Right lung (tissue), 5 donors: Measurements from ENCODE around the gene CASP4. TPM values are rescaled to one million over a fixed set of nuclear protein-coding genes. Genes with fewer than 3 reads are reported as not detected.
"Not testable (repeated sequence)": the region's sequence is repeated elsewhere in the genome, so short reads cannot be mapped to it uniquely, and the experiment has no call there.

Experiments
- DNase-seq, 2 donors: peaks; one replicate each; pipeline ENCODE4 v3.0.0-alpha.2; 2013
- polyA plus RNA-seq, 5 donors: library from polyadenylated mRNA; unstranded; fragments of 120-200 nt; gene quantifications; one replicate each; pipeline versions ENCODE4 v1.2.1 to v1.2.3, GENCODE V29; 2013; ENCODE audit warnings: inconsistent platforms in 1 of 5, low replicate concordance in 1 of 5; ENCODE audit not compliant: insufficient read length in 5 of 5, insufficient read depth in 1 of 5

CASP4 gene
- polyA plus RNA-seq, 5 donors: 69.5 to 103 (median 73.9) TPM

DNA sequence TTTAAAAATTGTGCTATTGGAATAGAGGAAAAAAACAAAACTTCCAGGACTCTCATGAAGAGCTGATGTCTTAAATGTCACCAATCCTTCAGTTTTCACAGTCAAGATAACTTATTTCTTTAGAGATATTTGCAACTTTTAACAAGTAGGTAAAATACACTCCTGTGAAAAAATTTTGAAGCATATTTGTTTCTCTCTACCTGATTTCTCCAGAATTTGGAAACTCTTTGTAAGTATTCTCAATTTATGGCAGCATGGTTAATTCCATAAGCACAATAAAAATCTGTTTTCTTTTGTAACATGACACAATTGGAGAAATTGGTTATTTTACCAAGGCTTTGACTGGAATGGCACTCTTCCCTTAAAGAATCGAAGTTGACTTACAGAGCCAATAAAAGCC is 4.1 kb downstream of the CASP4 start:
- DNase-seq: no peak

DNA sequence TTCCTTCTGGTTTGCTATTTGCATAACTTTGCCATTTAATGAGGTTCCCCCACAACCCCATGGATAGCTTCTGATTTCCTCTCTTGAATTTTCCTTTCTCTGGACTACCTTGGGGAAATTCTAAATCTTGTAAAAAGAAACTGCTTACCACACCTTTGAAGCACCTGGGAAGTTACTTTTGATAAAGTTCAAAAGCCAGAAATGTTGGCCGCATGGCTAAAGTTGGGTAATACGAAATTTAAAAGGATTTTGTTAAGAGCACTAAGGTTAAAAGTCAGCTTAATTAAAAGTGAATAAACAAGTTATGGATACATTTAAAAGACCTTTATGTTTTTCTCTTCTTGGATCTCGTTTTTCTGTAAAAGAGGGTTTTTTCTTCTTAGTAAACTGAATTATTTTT is 5.5 kb downstream of the CASP4 start:
- DNase-seq: no peak

DNA sequence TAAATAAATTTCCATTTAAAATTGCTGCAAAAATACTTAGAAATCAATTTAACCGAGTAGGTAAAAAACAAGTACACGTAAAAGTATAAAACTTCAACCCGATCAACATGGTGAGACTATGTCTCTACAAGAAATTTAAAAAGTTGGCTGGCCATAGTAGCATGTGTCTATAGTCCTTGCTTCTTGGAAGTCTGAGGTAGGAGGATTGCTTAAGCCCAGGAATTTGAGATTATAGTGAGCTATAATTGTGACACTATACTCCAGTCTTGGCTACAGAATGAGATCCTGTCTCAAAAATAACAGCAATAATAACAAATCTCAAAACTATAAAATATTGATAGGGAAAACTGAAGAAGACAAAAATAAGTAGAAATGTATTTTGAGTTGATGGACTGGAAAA is 11.1 kb downstream of the CASP4 start:
- no peak for DNase-seq

DNA sequence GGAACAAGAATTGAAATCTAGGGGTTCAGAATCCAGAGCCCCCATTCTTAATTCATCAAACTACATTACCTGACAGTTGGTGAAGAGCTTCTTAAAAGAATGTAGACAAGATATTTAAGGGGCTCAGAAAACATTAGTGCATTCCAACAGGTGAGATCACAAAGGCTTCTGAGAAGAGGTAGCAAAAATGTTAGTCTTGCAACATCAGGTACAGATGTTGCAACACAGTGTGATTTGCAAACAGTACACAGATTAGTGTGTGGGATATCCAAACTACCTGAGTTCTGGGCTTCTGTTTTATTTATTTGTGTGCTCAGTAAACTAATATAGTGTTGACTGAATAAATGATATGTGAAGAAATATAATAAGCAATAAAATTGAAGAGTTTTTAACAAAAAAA is 11.8 kb downstream of the CASP4 start:
- DNase-seq: no peak

DNA sequence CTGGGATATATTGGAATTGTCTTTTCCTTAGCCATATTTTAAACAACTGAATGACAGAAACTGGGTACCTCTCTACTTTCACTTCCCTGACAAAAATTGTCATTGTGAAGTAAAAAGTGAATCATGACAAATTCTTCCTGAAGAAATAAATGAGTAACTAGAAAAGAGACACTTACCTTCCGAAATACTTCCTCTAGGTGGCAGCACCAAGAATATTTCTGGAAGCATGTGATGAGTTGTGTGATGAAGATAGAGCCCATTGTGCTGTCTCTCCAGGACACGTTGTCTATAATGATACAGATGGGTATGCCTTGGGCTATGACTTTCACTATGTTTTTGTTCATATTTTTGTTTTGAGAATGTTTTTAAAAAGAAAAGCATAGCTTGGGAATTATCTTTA is 21.5 kb downstream of the CASP4 start:
- no peak for DNase-seq

DNA sequence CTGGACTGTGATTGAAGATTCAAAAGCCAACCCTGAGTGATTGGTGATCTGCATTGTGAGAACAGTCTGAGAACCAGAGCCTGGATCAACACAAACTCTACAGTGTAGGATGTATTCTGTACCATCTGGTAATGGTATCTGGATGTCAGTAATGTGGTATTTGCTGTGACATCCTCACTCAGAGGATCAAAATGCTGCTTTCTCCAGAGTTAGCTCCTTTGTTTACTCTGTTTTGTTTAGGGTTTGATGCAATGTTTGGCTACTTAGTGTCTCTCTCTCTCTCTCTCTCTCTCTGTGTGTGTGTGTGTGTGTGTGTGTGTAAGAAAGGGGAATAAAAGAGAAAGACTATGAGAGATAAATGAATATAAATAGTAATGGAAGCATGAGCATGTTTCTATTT is 24.3 kb downstream of the CASP4 start:
- DNase-seq: no peak

DNA sequence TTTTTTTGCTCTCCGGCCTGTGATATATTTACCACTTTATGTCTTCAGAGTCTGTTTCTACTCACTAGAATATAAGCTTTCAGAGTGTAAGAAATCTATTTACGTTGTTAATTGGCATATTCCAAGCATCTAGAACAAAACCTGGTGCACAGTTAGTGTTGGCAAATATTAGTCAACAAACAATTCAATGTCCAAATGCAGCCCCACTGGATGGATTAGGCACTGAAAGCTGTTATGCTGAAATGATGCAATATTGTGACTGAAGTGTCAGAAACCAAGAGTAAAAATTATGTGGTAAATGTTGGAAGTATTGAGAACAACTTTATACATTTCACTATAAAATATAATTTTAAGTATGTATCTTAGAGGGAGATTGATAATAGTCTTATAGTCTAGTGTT is 24.8 kb downstream of the CASP4 start:
- no peak for DNase-seq

DNA sequence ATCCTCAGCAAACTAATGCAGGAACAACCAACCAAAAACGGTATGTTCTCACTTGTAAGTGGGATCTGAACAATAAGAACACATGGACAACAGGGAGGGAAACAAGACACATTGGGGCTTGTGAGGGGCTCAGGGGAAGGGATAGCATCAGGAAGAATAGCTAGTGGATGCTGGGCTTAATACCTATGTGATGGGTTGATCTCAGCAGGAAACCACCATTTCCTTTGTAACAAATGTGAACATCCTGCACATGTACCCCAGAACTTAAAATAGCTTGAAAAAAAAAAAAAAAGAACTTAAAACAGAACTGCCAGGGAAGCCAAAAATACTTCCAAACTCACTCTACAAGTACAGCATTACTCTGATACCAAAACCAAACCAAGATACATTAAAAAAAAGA is 33.8 kb downstream of the CASP4 start:
- no peak for DNase-seq

DNA sequence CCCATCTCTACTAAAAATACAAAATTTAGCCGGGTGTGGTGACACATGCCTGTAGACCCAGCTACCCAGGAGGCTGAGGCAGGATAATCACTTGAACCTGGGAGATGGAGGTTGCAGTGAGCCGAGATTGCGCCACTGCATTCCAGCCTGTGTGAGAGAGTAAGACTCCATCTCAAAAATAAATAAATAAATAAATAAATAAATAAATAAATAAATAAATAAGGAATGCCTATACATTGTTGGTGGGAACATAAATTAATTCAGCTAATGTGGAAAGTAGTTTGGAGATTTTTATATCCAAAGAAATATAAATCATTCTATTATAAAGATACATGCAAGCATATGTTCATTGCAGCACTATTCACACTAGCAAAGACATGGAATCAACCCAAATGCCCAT is 34.3 kb downstream of the CASP4 start:
- not testable (repeated sequence) for DNase-seq

DNA sequence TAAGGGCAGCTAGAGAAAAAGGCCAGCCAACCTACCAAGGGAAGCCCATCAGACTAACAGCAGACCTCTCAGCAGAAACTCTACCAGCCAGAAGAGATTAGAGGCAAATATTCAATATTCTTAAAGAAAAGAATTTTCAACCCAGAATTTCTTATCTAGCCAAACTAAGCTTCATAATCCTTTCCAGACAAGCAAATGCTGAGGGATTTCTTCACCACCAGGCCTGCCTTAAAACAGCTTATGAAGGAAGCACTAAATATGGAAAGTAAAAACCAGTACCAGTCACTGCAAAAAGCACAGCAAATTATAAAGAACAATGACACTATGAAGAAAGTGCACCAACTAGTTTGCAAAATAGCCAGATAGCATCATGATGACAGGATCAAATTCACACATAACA is 39.6 kb downstream of the CASP4 start:
- no peak for DNase-seq

DNA sequence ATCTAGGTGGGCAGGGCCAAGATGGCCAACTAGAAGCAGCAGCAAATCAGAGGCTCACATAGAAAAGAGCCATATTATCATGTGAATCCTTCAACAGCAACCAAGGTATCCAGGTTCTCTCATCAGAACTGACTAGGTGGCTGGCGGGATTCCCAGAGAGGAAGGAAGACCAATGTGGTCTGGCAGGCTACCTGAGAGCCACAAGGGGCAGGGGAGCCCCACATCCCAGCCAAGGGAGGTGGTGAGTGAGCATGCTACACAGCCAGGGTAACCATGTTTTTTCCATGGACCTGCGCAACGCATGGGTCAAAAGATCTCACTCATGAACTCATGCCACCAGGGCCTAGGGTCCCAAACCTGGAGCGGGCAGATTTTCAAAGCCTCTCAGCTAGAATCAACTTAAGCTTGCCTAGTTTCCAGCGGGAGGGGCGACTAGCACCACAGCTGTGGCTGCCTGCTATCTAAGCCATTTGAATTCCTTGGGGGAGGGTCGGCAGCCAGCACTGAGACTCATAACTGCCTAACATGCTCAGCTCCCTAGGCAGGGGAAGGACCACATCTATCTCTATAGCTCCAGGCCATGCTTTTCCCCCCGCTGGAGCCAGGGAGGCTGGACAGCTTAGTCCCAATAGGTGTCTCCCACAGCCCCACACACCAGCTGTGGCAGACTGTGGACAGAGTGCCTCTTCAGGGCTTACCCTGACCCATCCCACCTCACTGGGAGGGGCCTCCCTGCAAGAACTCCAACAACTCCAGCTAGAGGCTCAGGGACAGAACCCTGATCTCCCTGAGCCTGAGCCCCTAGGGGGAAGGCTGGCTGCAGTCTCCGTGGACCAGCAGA is 41.4 kb downstream of the CASP4 start:
- no peak for DNase-seq

DNA sequence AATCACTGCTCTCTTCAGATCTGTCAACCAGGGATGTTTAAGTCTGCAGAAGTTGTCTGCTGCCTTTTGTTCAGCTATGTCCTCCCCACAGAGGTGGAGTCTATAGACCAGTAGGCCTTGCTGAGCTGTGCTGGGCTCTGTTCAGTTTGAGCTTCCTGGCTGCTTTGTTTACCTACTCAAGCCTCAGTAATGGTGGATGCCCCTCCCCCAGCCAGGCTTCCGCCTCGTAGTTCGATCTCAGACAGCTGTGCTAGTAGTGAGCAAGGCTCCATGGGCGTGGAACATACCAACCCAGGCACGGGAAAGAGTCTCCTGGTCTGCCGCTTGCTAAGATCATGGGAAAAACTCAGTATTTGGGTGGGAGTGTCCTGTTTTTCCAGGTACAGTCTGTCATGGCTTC is 42.5 kb downstream of the CASP4 start:
- DNase-seq: no peak

DNA sequence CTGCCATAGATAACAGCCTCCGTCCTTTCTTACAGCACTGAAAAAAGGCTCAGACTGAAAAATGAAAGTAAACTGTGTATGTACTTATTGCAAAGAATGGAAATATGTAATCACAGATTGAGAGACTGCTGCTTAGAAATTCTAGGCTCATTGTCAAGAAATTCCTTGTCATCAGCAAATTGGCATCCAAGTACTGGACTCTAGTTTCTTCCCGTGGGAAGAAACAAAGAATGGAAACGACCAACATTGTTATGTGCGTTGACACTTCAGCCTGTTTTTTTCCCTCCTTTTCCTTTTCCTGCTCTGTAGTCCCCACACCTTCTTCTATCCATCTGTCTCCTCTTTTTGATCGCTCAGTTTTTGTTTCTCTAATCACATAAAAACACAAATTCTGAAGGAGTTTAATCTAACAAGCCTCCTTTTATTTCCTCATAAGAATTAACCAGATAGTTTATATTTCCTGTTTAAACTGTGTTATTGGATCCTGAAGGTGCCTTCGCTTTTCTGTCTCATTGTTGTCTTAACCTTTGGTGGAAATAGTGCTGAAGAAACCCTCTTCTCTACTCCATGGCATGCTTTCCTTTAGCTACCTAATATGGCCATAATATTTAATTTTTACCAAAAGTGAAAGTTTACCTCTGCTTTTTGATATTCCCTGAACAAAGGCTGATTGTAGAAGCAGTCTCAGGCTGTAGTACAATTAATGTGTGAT is 50.1 kb downstream of the CASP4 start:
- peak; percentile 55 to 72 for DNase-seq

DNA sequence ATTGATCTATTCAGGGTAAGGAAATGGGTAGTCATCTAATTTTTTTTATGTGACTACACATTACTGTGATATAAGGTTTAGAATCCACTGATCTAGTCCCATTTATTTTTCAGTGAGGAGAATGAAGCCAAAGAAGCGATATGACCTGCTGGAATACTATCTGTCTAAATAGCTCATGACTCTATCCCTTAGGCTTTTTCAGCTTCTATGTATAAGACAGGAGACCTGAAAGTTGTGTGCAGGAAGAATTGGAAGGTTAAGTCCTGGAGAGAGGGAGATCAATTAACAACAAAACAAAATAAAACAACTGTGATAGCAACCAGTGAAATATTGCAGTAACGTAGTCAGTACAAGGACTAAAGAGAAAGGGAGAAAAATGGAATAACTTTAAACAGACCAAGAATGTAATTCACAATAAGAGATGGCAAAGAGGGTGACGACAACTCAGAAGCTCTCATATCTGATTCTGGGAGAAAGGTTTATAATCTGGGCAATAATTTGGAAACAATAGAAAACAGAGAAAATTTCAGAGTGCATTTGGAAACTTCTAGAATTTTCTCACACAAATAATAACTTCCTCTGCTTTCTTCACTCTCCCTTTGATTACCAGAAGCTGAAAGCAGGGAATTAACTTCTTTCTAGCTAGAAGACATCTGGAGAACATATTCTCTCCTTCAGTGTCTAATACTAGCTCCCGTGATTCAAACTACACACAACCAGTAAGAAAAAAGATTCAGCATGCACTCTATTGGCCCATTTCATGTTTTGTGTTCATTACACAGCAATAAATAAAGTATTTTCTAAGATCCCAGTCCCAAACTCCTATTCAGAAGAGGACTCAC is 50.9 kb downstream of the CASP4 start:
- DNase-seq: no peak

DNA sequence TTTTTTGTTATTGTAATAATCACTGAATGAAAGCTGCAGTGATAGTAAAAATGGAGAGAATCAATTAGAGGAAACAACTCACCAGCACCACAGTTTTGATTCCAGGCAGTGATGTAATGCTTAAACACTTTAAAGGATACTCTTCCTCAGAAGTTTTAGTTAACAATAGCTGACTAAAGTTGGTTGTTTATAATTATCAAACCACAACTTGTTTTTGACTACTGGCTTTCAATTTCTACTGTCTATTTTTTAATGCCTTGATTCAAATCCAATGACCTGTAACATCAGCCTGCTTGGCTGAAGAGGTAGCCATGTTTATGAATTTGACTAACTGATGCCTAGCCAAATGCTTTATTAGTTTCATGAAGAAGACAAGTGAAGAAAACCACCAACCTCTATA is 51.9 kb downstream of the CASP4 start:
- no peak for DNase-seq

DNA sequence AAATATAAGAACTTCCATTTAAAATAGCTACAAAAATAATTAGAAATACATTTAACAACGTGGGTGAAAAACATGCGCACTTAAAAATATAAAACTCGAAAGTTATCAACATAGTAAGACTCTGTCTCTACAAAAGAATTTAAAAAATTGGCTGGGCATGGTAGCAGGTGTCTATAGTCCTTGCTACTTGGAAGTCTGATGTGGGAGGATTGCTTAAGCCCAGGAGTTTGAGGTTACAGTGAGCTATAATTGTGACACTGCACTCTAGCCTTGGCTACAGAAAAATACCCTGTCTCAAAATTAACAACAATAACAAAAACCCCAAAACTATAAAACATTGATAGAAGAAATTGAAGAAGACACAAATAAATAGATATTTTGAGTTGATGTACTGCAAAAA is 56.3 kb downstream of the CASP4 start:
- no peak for DNase-seq

DNA sequence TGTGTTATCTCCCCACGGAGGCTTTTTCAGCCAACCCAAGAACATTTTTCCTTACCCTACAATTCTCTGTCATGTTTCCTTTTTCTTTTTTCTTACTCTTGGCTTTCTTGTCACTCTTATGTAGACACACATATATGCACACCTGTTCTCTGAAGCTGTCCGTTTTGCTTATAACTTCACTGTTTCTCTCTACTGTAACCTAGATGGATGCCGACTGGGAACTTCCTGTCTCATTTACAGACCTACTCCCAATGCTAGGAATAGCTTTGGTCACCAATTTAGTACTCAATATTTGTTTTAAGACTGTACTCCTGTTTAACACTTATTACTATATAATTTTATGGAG is 60.2 kb downstream of the CASP4 start:
- DNase-seq: no peak

DNA sequence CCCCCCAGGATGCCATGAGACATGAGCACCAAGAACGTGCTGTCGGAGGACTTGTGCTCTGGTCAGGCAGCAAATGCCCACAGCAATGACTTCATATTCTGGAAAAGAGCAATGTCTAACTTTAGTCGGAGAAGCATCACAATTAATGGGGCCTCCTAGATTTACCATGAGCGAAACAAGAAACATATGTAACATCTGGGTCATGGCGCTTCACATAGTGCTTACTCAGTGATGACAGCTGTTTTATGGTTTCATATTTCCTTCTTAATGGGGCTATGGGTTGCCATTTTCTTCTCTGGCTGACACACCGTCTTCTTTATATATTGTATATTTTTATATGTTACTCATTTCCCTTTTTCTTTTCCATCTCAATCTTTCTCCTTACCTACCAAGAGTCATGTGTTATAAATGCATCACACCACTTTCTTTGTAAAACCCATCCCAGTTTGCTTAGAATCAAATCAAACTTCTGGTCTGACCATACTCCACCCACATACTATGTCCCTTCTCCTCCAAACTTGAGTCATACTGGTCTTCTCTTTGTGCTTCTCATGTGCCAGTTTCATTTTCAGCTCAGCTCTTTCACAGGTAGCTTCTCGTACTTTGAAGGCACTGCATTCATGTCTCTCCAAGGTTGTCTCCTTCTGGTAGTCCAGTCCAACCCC is 60.7 kb downstream of the CASP4 start:
- DNase-seq: no peak

DNA sequence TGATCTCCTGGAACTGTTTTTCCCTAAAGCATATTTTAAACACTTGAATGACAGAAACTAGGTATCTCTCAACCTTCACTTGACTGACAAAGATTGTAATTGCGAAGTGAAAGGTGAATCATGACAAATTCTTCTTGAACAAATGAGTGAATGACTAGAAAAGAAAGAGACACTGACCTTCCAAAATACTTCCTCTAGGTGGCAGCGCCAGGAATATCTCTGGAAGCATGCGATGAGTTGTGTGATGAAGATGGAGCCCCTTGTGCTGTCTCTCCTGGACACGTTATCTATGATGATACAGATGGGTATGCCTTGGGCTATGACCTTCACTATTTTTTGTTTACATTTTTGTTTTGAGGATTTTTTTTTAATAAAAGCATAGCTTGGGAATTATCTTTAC is 63.1 kb downstream of the CASP4 start:
- no peak for DNase-seq

DNA sequence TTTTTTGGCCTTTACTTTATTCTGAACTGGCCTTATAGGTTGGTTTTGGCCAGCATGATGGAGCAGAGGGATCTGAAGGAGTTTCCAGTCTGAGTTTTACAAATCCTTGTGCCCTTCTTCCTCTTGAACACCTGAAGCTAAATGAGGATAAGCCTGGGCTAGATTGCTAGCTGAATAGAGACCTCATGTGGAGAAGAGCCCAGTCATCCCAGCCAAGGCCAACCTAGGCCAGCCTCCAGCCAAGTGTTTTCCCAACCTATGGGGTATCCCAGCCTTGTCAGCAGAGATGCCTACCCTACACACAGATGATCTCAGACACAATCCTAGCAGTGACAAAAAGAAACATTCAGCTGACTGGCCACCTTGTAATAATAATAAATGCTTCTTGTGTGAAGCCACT is 69.1 kb downstream of the CASP4 start:
- no peak for DNase-seq

DNA sequence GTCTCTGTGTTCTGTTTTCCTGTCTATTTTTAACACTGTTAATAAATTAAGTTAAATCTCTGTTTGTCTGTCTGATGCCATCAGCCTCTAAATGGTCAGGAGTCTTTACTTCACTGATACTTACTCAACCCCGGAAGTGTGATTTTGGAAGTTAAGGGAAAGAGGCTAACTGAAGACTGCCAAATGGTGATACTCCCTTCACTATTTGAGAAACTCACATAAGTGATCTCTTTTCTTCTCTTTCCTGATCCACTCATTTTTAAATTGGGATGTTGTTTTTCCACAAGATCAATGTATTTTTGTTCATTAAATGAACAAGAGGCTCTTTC is 69.7 kb downstream of the CASP4 start:
- no peak for DNase-seq
